Activated CD4-positive, alpha-beta T cell treated with anti-CD3 and anti-CD28 coated beads for 48 hours (primary cell): Measurements from ENCODE around the gene CAMTA2.
"Not testable (repeated sequence)": the region's sequence is repeated elsewhere in the genome, so short reads cannot be mapped to it uniquely, and the experiment has no call there.

Experiments
- DNase-seq: peaks from one replicate; pipeline ENCODE4 v3.0.0-alpha.2; 2020

Gene CAMTA2

GRCh38 chr17:4926577-4927335 is 60.7 kb downstream of the CAMTA2 start:
- DNase-seq = not testable (repeated sequence)

GRCh38 chr17:4921320-4921719 is 66.2 kb downstream of the CAMTA2 start:
- DNase-seq = no peak

- no peak for DNase-seq
Measured at GRCh38 chr17:4920351-4921048, 67.0 kb downstream of the CAMTA2 start.

DNA sequence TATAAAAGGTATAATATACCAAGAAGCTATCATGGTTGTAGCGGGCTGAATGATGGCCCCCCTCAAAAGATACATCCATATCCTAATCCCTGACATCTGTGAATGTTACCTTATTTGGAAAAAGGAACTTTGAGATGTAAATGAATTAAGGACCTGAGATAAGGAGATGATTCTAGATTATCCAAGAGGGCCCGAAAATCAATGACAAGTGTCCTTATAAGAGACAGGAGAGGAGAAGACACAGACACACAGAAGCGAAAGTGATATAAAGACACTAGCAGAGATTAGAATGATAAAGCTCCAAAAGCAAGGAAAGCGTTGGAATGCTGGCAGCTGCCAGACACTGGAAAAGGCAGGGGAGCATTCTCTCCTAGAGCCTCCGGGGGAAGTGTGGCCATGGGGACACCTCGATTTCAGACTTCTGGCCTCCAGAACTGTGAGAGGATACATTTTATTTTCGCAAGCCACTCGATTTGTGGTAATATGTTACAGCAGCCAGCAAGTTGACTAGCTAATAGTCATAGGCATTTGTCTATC is 67.9 kb downstream of the CAMTA2 start:
- no peak for DNase-seq
